Measurements from ENCODE around the gene OSBPL2. TPM values are rescaled to one million over a fixed set of nuclear protein-coding genes. Genes with fewer than 3 reads are reported as not detected.

The OSBPL2 gene
- total and polyA plus RNA-seq, 2 donors (not counting 1 experiment from before 2014, with no cell fraction given) = 13.3 to 27.9 TPM

DNA sequence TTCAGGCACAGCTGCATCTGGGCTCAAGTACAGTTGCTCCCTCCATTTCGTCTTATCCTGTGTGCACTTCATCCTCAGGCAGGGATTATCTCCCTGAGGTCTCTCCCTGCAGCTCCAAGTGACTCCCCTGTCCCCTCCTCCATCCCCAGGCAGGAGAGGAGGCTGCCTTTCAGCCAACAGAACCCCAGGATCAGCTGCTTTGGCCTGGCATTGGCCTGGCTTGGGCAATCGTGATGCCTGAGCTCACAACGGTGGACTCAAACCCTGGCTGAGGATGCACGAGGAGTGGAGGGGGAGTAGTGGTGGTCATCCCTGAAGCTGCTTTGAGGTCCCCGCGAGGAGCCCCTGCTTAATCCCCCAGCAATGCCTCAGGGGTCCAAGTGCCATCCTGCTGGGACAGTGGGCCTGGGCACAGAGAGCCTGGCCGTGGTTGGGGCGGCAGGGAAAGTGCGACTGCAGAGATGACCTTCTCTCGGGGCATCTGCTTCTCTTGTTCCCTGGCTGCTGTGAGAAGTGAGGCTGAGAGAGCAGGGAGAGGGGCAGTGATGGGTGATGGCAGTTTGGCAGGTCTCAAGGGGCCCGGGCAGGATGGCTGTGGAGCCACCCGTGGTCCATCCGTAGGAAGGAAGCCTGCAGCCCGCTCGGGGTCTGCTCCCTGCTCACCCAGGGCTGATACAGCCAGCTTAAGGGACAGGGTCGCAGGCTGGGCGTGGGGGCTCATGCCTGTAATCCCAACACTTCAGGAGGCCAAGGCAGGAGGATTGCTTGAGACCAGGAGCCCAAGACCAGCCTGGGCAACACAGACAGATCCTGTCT is 12.3 kb upstream of the OSBPL2 start:
- Histone ChIP-seq H3K27ac (ENCODE audit: insufficient read depth, low read length) (no peak overlapping the region), H3K9ac (ENCODE audit: insufficient read depth, low read length) (no peak overlapping the region), H2AFZ (ENCODE audit: low read length) (no peak overlapping the region), H4K20me1 (ENCODE audit: control insufficient read depth, extremely low read depth, insufficient read depth, low read length) (no peaks in the 10 kb centered on the region), H3K4me3 (replicated peaks in 1 of 4; ENCODE audit: control extremely low read depth in 1 of 4, insufficient read depth in 1 of 4, low read depth in 3 of 4, low read length in 4 of 4) (no peak overlapping the region), H3K27me3 (ENCODE audit: control insufficient read depth, insufficient read depth, low read length) (peaks cover 19% of the 10 kb centered on the region), H3K79me2 (ENCODE audit: control insufficient read depth, insufficient read depth, low read length) (no peaks in the 10 kb centered on the region), H3K9me3 (ENCODE audit: control insufficient read depth, insufficient read depth, low read depth, low read length) (no peaks in the 10 kb centered on the region), H3K4me1 (ENCODE audit: control insufficient read depth, extremely low read depth, insufficient read depth, low read length) (no peaks in the 10 kb centered on the region), H3K4me2 (ENCODE audit: extremely low read depth, insufficient read depth, low read length) (no peak overlapping the region), H3K36me3 (ENCODE audit: control insufficient read depth, insufficient read depth, low read length) (no peaks in the 10 kb centered on the region)
- no peak for TF ChIP-seq EZH2 (IDR thresholded peaks at IDR 0.05; ENCODE audit: low read length, missing control alignments)
- TF ChIP-seq, protein P1, sequence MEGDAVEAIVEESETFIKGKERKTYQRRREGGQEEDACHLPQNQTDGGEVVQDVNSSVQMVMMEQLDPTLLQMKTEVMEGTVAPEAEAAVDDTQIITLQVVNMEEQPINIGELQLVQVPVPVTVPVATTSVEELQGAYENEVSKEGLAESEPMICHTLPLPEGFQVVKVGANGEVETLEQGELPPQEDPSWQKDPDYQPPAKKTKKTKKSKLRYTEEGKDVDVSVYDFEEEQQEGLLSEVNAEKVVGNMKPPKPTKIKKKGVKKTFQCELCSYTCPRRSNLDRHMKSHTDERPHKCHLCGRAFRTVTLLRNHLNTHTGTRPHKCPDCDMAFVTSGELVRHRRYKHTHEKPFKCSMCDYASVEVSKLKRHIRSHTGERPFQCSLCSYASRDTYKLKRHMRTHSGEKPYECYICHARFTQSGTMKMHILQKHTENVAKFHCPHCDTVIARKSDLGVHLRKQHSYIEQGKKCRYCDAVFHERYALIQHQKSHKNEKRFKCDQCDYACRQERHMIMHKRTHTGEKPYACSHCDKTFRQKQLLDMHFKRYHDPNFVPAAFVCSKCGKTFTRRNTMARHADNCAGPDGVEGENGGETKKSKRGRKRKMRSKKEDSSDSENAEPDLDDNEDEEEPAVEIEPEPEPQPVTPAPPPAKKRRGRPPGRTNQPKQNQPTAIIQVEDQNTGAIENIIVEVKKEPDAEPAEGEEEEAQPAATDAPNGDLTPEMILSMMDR (conservative IDR thresholded peaks at IDR 0.05 in 1 of 2, IDR thresholded peaks at IDR 0.05 in 1 of 2; ENCODE audit: low read depth in 1 of 2, low read length in 2 of 2) = no peak
- DNase-seq (ENCODE audit: low read depth in 2 of 2) = no peak

DNA sequence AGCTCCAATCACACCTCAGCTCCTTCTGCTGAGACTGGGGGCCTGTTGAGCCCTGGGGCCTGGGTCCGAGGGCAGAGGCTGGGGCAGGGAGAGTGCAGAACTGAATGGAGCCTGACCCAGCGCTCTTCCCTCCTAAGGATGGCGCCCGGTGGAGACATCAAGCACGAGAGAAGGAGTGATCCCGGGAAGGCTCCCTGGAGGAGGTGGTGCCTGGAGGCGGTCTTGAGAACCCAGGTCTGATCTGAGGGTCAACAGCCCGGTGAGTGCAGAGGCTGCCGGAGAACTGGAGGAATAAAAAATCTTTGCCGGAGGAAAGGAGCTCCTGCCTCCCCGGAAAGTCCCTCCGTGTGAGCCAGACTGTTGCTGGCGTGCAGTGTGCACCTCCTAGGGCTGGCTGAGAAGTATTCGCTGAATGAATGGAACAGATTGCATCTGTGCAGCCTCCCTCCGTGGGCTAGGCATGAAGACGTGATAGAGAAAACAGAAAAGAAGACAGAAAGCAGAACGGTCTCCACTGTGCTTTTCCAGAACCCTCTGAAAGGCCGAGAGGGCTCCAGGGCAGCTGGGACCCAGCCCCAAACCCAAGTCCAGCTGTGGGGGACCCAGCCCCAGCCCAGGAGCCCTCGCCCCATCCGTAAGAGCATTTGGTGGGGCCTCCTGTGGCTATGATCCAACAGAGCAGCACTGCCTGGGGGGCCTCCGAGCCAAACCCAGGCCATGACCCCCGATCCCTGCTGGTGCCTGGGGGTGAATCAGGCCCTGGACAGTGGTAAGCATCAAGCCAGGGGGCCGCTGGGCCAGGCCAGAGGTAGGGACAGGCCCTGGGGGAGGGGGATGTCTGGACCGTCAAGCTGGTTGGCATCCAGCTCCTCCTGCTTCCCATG is 11.4 kb upstream of the OSBPL2 start:
- DNase-seq (ENCODE audit: low read depth in 2 of 2) = no peak
- no peak overlapping the region for H3K9ac ChIP-seq (ENCODE audit: insufficient read depth, low read length)
- TF ChIP-seq EZH2 (IDR thresholded peaks at IDR 0.05; ENCODE audit: low read length, missing control alignments) = no peak
- TF ChIP-seq, protein P1 (conservative IDR thresholded peaks at IDR 0.05 in 1 of 2, IDR thresholded peaks at IDR 0.05 in 1 of 2; ENCODE audit: low read depth in 1 of 2, low read length in 2 of 2) = no peak
- no peaks in the 10 kb centered on the region for H3K36me3 ChIP-seq (ENCODE audit: control insufficient read depth, insufficient read depth, low read length)
- H2AFZ ChIP-seq (ENCODE audit: low read length) = no peak overlapping the region
- no peaks in the 10 kb centered on the region for H3K9me3 ChIP-seq (ENCODE audit: control insufficient read depth, insufficient read depth, low read depth, low read length)
- no peak overlapping the region for H3K4me3 ChIP-seq (replicated peaks in 1 of 4; ENCODE audit: control extremely low read depth in 1 of 4, insufficient read depth in 1 of 4, low read depth in 3 of 4, low read length in 4 of 4)
- H3K27ac ChIP-seq (ENCODE audit: insufficient read depth, low read length) = no peak overlapping the region
- no peaks in the 10 kb centered on the region for H3K4me1 ChIP-seq (ENCODE audit: control insufficient read depth, extremely low read depth, insufficient read depth, low read length)
- H3K27me3 ChIP-seq (ENCODE audit: control insufficient read depth, insufficient read depth, low read length) = peaks cover 11% of the 10 kb centered on the region
- H3K79me2 ChIP-seq (ENCODE audit: control insufficient read depth, insufficient read depth, low read length) = no peaks in the 10 kb centered on the region
- H3K4me2 ChIP-seq (ENCODE audit: extremely low read depth, insufficient read depth, low read length) = no peak overlapping the region
- H4K20me1 ChIP-seq (ENCODE audit: control insufficient read depth, extremely low read depth, insufficient read depth, low read length) = no peaks in the 10 kb centered on the region

DNA sequence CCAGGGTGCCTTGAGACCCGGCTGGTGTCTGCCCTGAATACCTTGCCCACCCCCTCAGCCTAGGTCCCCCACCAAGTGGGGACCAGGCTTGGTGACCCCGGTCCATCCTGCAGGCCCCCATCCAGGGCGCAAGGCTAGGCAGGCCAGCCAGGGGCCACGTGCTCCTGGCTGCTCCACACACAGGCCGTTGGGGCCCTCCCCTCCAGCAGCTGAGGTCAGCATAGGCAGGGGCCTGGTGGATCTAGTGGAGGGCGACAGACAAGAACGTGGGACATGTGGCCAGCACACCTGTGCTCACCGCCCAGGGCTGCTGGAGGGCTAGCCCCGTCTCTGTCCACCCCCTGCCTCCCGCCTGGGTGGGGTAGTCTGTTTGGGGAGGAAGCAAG is 10.7 kb upstream of the OSBPL2 start:
- Histone ChIP-seq H3K4me3 (replicated peaks in 1 of 4; ENCODE audit: control extremely low read depth in 1 of 4, insufficient read depth in 1 of 4, low read depth in 3 of 4, low read length in 4 of 4) (no peak overlapping the region), H3K27ac (ENCODE audit: insufficient read depth, low read length) (no peak overlapping the region), H3K4me2 (ENCODE audit: extremely low read depth, insufficient read depth, low read length) (no peak overlapping the region), H3K4me1 (ENCODE audit: control insufficient read depth, extremely low read depth, insufficient read depth, low read length) (no peaks in the 10 kb centered on the region), H3K27me3 (ENCODE audit: control insufficient read depth, insufficient read depth, low read length) (peaks cover 11% of the 10 kb centered on the region), H2AFZ (ENCODE audit: low read length) (no peak overlapping the region), H3K36me3 (ENCODE audit: control insufficient read depth, insufficient read depth, low read length) (no peaks in the 10 kb centered on the region), H3K9ac (ENCODE audit: insufficient read depth, low read length) (no peak overlapping the region), H3K9me3 (ENCODE audit: control insufficient read depth, insufficient read depth, low read depth, low read length) (no peaks in the 10 kb centered on the region), H3K79me2 (ENCODE audit: control insufficient read depth, insufficient read depth, low read length) (no peaks in the 10 kb centered on the region), H4K20me1 (ENCODE audit: control insufficient read depth, extremely low read depth, insufficient read depth, low read length) (no peaks in the 10 kb centered on the region)
- TF ChIP-seq, protein P1 (conservative IDR thresholded peaks at IDR 0.05 in 1 of 2, IDR thresholded peaks at IDR 0.05 in 1 of 2; ENCODE audit: low read depth in 1 of 2, low read length in 2 of 2) = no peak
- no peak for TF ChIP-seq EZH2 (IDR thresholded peaks at IDR 0.05; ENCODE audit: low read length, missing control alignments)
- no peak for DNase-seq (ENCODE audit: low read depth in 2 of 2)
